Neural cell (in vitro differentiated cells): ENCODE measurements around the gene LRRC4.

Experiments used
- EZH2 ChIP-seq: fragments of 200-600, 300-800 bp; shearing (Covaris generic), sonication (generic); IDR thresholded peaks from 2 replicates; pipeline ENCODE4 v1.6.1; 2014; ENCODE audit warnings: antibody characterized with exemption, low read length, borderline replicate concordance, mild to moderate bottlenecking; ENCODE audit not compliant: insufficient read depth, poor library complexity, severe bottlenecking
- SMC3 ChIP-seq: fragments of 450-650 bp; conservative IDR thresholded peaks from 2 replicates; pipeline ENCODE4 v1.6.1; 2014; ENCODE audit warnings: antibody characterized with exemption, mild to moderate bottlenecking, moderate library complexity; ENCODE audit not compliant: poor library complexity
- TAF1 ChIP-seq: IDR thresholded peaks from 2 replicates; pipeline ENCODE4 v1.6.1; 2012; ENCODE audit warnings: low read depth
- TF ChIP-seq, protein P1 (sequence below): fragments of 450-650 bp; IDR thresholded peaks from 2 replicates; pipeline ENCODE4 v1.5.1; 2014; ENCODE audit warnings: antibody characterized with exemption, mild to moderate bottlenecking, moderate library complexity; ENCODE audit not compliant: poor library complexity, severe bottlenecking
- TF ChIP-seq, protein P2 (sequence below): IDR thresholded peaks from 2 replicates; pipeline ENCODE4 v1.6.1; 2012; ENCODE audit warnings: borderline replicate concordance

DNA sequence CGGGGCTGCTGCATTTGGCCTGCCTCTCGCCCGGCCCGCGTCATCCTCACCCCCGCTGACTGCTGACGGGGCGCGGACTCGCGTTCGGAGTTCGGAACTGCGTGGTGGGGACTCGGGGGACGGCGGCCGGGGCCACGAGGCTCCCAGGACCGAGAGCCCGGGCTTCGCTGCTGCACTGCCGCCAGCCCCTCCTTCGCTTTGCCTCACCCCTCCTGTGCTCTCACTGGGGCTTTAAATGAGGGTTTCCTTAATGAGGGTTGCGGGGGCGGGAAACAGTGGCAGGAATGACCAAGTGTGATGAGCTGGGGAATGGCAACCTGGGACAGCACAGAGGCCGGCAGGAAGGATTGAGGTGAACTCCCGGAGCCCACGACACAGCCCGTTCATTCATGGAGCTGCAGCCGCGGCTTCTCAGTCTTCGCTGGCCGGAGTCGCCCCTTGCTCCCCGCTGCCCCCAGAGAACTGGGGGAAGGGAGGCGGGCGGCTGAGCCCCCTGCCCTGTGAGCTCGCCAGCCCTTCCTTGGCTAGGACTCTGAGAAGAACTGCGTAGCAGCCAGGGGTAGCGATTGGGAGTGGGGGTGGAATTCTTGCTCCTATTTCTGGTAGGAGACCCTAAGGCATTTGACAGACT lies 1.5 kb upstream of the LRRC4 start:
- TF ChIP-seq, protein P1, sequence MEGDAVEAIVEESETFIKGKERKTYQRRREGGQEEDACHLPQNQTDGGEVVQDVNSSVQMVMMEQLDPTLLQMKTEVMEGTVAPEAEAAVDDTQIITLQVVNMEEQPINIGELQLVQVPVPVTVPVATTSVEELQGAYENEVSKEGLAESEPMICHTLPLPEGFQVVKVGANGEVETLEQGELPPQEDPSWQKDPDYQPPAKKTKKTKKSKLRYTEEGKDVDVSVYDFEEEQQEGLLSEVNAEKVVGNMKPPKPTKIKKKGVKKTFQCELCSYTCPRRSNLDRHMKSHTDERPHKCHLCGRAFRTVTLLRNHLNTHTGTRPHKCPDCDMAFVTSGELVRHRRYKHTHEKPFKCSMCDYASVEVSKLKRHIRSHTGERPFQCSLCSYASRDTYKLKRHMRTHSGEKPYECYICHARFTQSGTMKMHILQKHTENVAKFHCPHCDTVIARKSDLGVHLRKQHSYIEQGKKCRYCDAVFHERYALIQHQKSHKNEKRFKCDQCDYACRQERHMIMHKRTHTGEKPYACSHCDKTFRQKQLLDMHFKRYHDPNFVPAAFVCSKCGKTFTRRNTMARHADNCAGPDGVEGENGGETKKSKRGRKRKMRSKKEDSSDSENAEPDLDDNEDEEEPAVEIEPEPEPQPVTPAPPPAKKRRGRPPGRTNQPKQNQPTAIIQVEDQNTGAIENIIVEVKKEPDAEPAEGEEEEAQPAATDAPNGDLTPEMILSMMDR: no peak
- TF ChIP-seq SMC3 (no peak), EZH2 (no peak), TAF1 (no peak)
- TF ChIP-seq, protein P2, sequence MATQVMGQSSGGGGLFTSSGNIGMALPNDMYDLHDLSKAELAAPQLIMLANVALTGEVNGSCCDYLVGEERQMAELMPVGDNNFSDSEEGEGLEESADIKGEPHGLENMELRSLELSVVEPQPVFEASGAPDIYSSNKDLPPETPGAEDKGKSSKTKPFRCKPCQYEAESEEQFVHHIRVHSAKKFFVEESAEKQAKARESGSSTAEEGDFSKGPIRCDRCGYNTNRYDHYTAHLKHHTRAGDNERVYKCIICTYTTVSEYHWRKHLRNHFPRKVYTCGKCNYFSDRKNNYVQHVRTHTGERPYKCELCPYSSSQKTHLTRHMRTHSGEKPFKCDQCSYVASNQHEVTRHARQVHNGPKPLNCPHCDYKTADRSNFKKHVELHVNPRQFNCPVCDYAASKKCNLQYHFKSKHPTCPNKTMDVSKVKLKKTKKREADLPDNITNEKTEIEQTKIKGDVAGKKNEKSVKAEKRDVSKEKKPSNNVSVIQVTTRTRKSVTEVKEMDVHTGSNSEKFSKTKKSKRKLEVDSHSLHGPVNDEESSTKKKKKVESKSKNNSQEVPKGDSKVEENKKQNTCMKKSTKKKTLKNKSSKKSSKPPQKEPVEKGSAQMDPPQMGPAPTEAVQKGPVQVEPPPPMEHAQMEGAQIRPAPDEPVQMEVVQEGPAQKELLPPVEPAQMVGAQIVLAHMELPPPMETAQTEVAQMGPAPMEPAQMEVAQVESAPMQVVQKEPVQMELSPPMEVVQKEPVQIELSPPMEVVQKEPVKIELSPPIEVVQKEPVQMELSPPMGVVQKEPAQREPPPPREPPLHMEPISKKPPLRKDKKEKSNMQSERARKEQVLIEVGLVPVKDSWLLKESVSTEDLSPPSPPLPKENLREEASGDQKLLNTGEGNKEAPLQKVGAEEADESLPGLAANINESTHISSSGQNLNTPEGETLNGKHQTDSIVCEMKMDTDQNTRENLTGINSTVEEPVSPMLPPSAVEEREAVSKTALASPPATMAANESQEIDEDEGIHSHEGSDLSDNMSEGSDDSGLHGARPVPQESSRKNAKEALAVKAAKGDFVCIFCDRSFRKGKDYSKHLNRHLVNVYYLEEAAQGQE: no peak
